IMR-90 (cell line): ENCODE results near the gene SRR. TPM values are rescaled to one million over a fixed set of nuclear protein-coding genes. Genes with fewer than 3 reads are reported as not detected.

Experiments used
- ATAC-seq: fragments of 200-7000 bp; cut with Tn5 transposase; 2 replicates; pipeline ENCODE4 v1.9.1; 2020; ENCODE audit warnings: low read depth, mild to moderate bottlenecking, moderate library complexity
- BruUV-seq: library from RNA; stranded (reverse); fragments of 400-500 nt; replicated peaks from 2 replicates; lab custom pipeline; 2021; lab: Mats Ljungman, UMichigan
- CTCF ChIA-PET: fragments of 300-600 bp; formaldehyde crosslinking; extraction: SDS; loops from one replicate; lab custom pipeline; 2021; ENCODE audit warnings: antibody characterized with exemption; lab: Yijun Ruan, JAX
- POLR2A ChIA-PET: fragments of 300-600 bp; sonication (Branson Sonifier 250); formaldehyde crosslinking; loops from one replicate; lab custom pipeline; 2022; ENCODE audit warnings: antibody characterized with exemption; ENCODE audit not compliant: unreplicated experiment; lab: Charles Lee
- DNase-seq: peaks from one replicate; pipeline ENCODE4 v3.0.0; 2013
- H2AFZ ChIP-seq: replicated peaks from 2 replicates; pipeline ENCODE3; 2013; ENCODE audit warnings: low read length, mild to moderate bottlenecking; ENCODE audit not compliant: poor library complexity
- H2AK5ac ChIP-seq: 2 replicates; pipeline ENCODE4 v1.6.1; 2013; ENCODE audit warnings: low read depth, low read length, inconsistent platforms
- H2AK9ac ChIP-seq: replicated peaks from 2 replicates; pipeline ENCODE3; 2013; ENCODE audit warnings: mild to moderate bottlenecking, low read depth, low read length, moderate library complexity; ENCODE audit not compliant: poor library complexity
- H2BK120ac ChIP-seq: 2 replicates; pipeline ENCODE4 v1.6.1; 2013; ENCODE audit warnings: low read depth, low read length, inconsistent platforms
- H2BK15ac ChIP-seq: 3 replicates; pipeline ENCODE4 v1.6.1; 2013; ENCODE audit warnings: low read depth, low read length, inconsistent platforms
- H2BK20ac ChIP-seq: 2 replicates; pipeline ENCODE4 v1.6.1; 2013; ENCODE audit warnings: low read depth, mild to moderate bottlenecking, inconsistent platforms, low read length, moderate library complexity
- H2BK5ac ChIP-seq: 2 replicates; pipeline ENCODE4 v1.6.1; 2013; ENCODE audit warnings: mild to moderate bottlenecking, low read depth, low read length, inconsistent platforms; ENCODE audit not compliant: poor library complexity, severe bottlenecking
- H3K14ac ChIP-seq: replicated peaks from 2 replicates; pipeline ENCODE4 v1.6.1; 2013; ENCODE audit warnings: low read depth, low read length, inconsistent platforms
- H3K18ac ChIP-seq: 2 replicates; pipeline ENCODE4 v1.6.1; 2013; ENCODE audit warnings: low read depth, low read length, control low read depth
- H3K23ac ChIP-seq: 2 replicates; pipeline ENCODE4 v1.6.1; 2013; ENCODE audit warnings: low read depth, low read length, inconsistent platforms
- H3K27ac ChIP-seq: 2 replicates; pipeline ENCODE4 v1.5.1; 2013; ENCODE audit warnings: mild to moderate bottlenecking, control low read depth, low read length; ENCODE audit not compliant: insufficient read depth
- H3K27me3 ChIP-seq: 2 replicates; pipeline ENCODE4 v1.6.1; 2013; ENCODE audit warnings: low read length; ENCODE audit not compliant: control insufficient read depth, insufficient read depth
- H3K36me3 ChIP-seq: 2 replicates; pipeline ENCODE4 v1.6.1; 2013; ENCODE audit warnings: low read length, mixed read lengths; ENCODE audit not compliant: control insufficient read depth, insufficient read depth
- H3K4ac ChIP-seq: 2 replicates; pipeline ENCODE4 v1.6.1; 2013; ENCODE audit warnings: low read depth, low read length, inconsistent platforms
- H3K4me1 ChIP-seq: 2 replicates; pipeline ENCODE4 v1.6.1; 2013; ENCODE audit warnings: low read length, mixed read lengths; ENCODE audit not compliant: control insufficient read depth, insufficient read depth
- H3K4me2 ChIP-seq: 2 replicates; pipeline ENCODE4 v1.6.1; 2013; ENCODE audit warnings: low read depth, mild to moderate bottlenecking, control low read depth, low read length, moderate library complexity
- H3K4me3 ChIP-seq: 2 replicates; pipeline ENCODE4 v1.5.1; 2013; ENCODE audit warnings: low read depth, mild to moderate bottlenecking, control low read depth, low read length, moderate library complexity; ENCODE audit not compliant: insufficient read depth
- H3K56ac ChIP-seq: 2 replicates; pipeline ENCODE4 v1.6.1; 2013; ENCODE audit warnings: low read length, inconsistent platforms; ENCODE audit not compliant: insufficient read depth; ENCODE audit errors: extremely low read depth
- H3K79me1 ChIP-seq, 2 experiments: 2 replicates each; pipeline ENCODE4 v1.6.1; 2013; ENCODE audit warnings: low read length in 2 of 2, inconsistent platforms in 1 of 2, low read depth in 1 of 2
- H3K9ac ChIP-seq: 2 replicates; pipeline ENCODE4 v1.6.1; 2013; ENCODE audit warnings: low read depth, low read length, control low read depth
- H3K9me1 ChIP-seq: 2 replicates; pipeline ENCODE4 v1.6.1; 2013; ENCODE audit warnings: low read length, inconsistent platforms; ENCODE audit not compliant: insufficient read depth
- H3K9me3 ChIP-seq: 2 replicates; pipeline ENCODE4 v1.6.1; 2013; ENCODE audit warnings: low read length; ENCODE audit not compliant: control insufficient read depth, insufficient read depth
- H4K20me1 ChIP-seq: 2 replicates; pipeline ENCODE4 v1.6.1; 2013; ENCODE audit warnings: low read length, inconsistent platforms; ENCODE audit not compliant: insufficient read depth
- H4K5ac ChIP-seq: 2 replicates; pipeline ENCODE4 v1.6.1; 2013; ENCODE audit warnings: mild to moderate bottlenecking, low read depth, low read length, control low read depth
- H4K8ac ChIP-seq, 2 experiments: 2 replicates each; pipeline ENCODE4 v1.6.1; 2013; ENCODE audit warnings: low read depth in 2 of 2, low read length in 2 of 2, control low read depth in 1 of 2, inconsistent platforms in 1 of 2
- H4K91ac ChIP-seq: 2 replicates; pipeline ENCODE4 v1.6.1; 2013; ENCODE audit warnings: low read depth, low read length, inconsistent platforms; ENCODE audit not compliant: insufficient read depth
- CHD1 ChIP-seq: IDR thresholded peaks from 2 replicates; pipeline ENCODE4 v1.6.1; 2012; ENCODE audit warnings: low read depth, low read length, improper control_type of control experiment
- FOS ChIP-seq: fragments of 150-350 bp; IDR thresholded peaks from 2 replicates; pipeline ENCODE4 v1.6.1; 2016; ENCODE audit warnings: low read depth, low read length
- RFX5 ChIP-seq: IDR thresholded peaks from 2 replicates; pipeline ENCODE4 v1.8.0; 2012; ENCODE audit warnings: low read depth, mild to moderate bottlenecking, low read length, moderate library complexity
- SMC3 ChIP-seq: fragments of 150-350 bp; IDR thresholded peaks from 2 replicates; pipeline ENCODE4 v1.6.1; 2016; ENCODE audit warnings: low read depth, mild to moderate bottlenecking, antibody characterized with exemption, low read length, moderate library complexity
- WGBS, 2 experiments: methylation state at CpG; one replicate each; pipeline versions ENCODE4 v1.1.5 to v1.1.7; 2013; ENCODE audit warnings: missing lambda C conversion rate in 2 of 2; ENCODE audit not compliant: insufficient read length in 1 of 2; ENCODE audit errors: extremely low coverage in 2 of 2; 5-methylcytosine and 5-hydroxymethylcytosine counted together
- dilution Hi-C: fragments of 300-500 bp; cut with HindIII; formaldehyde crosslinking; loops from one replicate; pipeline ENCODE4 v1.14.3; 2018; ENCODE audit warnings: low sequenced_read_pairs; ENCODE audit not compliant: unreplicated experiment
- in situ Hi-C: fragments of 300-500 bp; cut with MboI; formaldehyde crosslinking; loops from 3 replicates; pipeline ENCODE4 v1.14.3; 2019; ENCODE audit warnings: low sequenced_read_pairs, inconsistent platforms, mixed read lengths
- intact Hi-C: fragments of 100-400 bp; cut with micrococcal nuclease; formaldehyde crosslinking; loops from 2 replicates; pipeline ENCODE4 v1.10.0; 2022
- polyA plus RNA-seq, 3 experiments: library from polyadenylated mRNA; depleted of rRNA; stranded (reverse); fragments of >200 nt; gene quantifications; 2 replicates each; pipeline ENCODE4 v1.2.3, GENCODE V29; 2012; ENCODE audit warnings: low replicate concordance in 1 of 3
- total RNA-seq: library from RNA; depleted of rRNA; stranded (reverse); fragments of >200 nt; gene quantifications from 2 replicates; pipeline ENCODE4 v1.2.3, GENCODE V29; 2012
- TF ChIP-seq, protein P1 (sequence below): fragments of 150-350 bp; IDR thresholded peaks from 2 replicates; pipeline ENCODE4 v1.6.1; 2017; ENCODE audit warnings: mild to moderate bottlenecking, antibody characterized with exemption, low read length, low read depth

Gene SRR
- total and polyA plus RNA-seq, 2 of the 4 experiments (the other 2 are of a cell fraction): 14.5 to 52.7 TPM

- TF ChIP-seq, protein P1, sequence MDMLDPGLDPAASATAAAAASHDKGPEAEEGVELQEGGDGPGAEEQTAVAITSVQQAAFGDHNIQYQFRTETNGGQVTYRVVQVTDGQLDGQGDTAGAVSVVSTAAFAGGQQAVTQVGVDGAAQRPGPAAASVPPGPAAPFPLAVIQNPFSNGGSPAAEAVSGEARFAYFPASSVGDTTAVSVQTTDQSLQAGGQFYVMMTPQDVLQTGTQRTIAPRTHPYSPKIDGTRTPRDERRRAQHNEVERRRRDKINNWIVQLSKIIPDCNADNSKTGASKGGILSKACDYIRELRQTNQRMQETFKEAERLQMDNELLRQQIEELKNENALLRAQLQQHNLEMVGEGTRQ: no peak
- TF ChIP-seq FOS (no peak), RFX5 (no peak)
Measured at GRCh38 chr17:2337544-2338314, 34.0 kb downstream of the SRR start (continued).

DNA sequence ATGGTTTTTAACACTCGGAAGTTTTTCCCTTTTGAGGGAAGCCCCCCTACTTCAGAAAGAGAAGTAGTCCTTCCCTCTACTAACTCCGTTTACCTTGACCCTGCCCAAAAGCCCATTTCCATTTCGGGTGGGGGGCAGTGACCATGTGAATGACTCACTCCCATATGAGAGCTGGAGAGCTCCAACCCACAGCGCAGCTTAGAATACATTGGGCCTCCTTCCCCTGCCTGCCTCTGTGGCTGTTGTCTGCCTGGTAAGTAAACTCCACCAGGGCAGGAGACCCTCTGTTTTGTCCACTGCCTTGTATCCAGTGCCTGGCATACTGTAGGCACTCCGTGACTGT lies 34.5 kb downstream of the SRR start:
- peaks cover 15% of the 10 kb centered on the region for H4K20me1 ChIP-seq
- no peak overlapping the region for H2BK15ac ChIP-seq
- H2BK120ac ChIP-seq: no peak overlapping the region
- H3K23ac ChIP-seq: peak overlapping the region; percentile 31
- WGBS, 2 experiments: 0% methylated on average over 1 of the region's 5 CpGs; no CpG with 5 or more reads in 1 of the 2 experiments
- no peaks in the 10 kb centered on the region for H3K27me3 ChIP-seq
- no peak for ATAC-seq
- in situ Hi-C loops: no loop called here
- peak overlapping the region; percentile 92 for H2AK9ac ChIP-seq
- H4K91ac ChIP-seq: no peak overlapping the region
- intact Hi-C loops: loop anchor here (5.0 kb wide), 1 partner anchor 286 kb away; no protein-coding TSS in a partner anchor
- H3K4me3 ChIP-seq: peak overlapping the region; percentile 65
- H4K5ac ChIP-seq: no peak overlapping the region
- POLR2A ChIA-PET: no interaction called here
- no peak overlapping the region for H2BK5ac ChIP-seq
- no TSS peak for BruUV-seq
- H3K14ac ChIP-seq: 0 out of 2 replicates have a peak overlapping the region, but pooled peaks have one; percentile 48
- no peaks in the 10 kb centered on the region for H3K9me3 ChIP-seq
- CTCF ChIA-PET: interaction anchor here (0.7 to 1.5 kb wide), 2 partner anchors 78 to 300 kb away, joined by 4 read pairs; no protein-coding TSS in a partner anchor
- peaks cover 9% of the 10 kb centered on the region; the same call in 1 of the 2 replicates for H3K9me1 ChIP-seq
- H3K9ac ChIP-seq: peak overlapping the region; percentile 39; the same call in 1 of the 2 replicates
- H2BK20ac ChIP-seq: no peak overlapping the region
- H3K36me3 ChIP-seq: peaks cover 23% of the 10 kb centered on the region
- peaks cover 11% of the 10 kb centered on the region for H3K4me1 ChIP-seq
- no peak overlapping the region for H3K56ac ChIP-seq
- peaks cover 37 to 65% of the 10 kb centered on the region in 2 experiments for H3K79me1 ChIP-seq
- dilution Hi-C loops: no loop called here
- H3K27ac ChIP-seq: peak overlapping the region; percentile 10; the same call in 1 of the 2 replicates
- no peak overlapping the region; a peak in 1 of 4 replicates for H4K8ac ChIP-seq
- TF ChIP-seq CHD1: 0 out of 2 replicates have a peak, but pooled peaks have one; percentile 4
- TF ChIP-seq SMC3: no peak
- no peak overlapping the region for H3K4ac ChIP-seq
- H3K18ac ChIP-seq: no peak overlapping the region
- DNase-seq: peak; percentile 23
- peak overlapping the region; percentile 95 for H3K4me2 ChIP-seq
- peak overlapping the region; percentile 98 for H2AFZ ChIP-seq
- H2AK5ac ChIP-seq: peak overlapping the region; percentile 51; the same call in 1 of the 2 replicates
